Endothelial cell of umbilical vein (primary cell): ENCODE results near the gene CBLL1. TPM values are rescaled to one million over a fixed set of nuclear protein-coding genes. Genes with fewer than 3 reads are reported as not detected.

Source experiments
- BruUV-seq: library from RNA; stranded (reverse); fragments of 400-500 nt; replicated peaks from 2 replicates; lab custom pipeline; 2021; lab: Mats Ljungman, UMichigan
- CTCF ChIA-PET: fragments of 300-600, 350-600 bp; sonication (Branson Sonifier 250); formaldehyde crosslinking; loops from one replicate; lab custom pipeline; 2021; ENCODE audit warnings: antibody characterized with exemption, inconsistent platforms; lab: Charles Lee
- POLR2A ChIA-PET: fragments of 300-600, 350-600 bp; sonication (Branson Sonifier 250); formaldehyde crosslinking; loops from one replicate; lab custom pipeline; 2021; ENCODE audit warnings: antibody characterized with exemption, inconsistent platforms; lab: Charles Lee
- DNase-seq: peaks from one replicate; pipeline ENCODE4 v3.0.0-alpha.2; 2011; ENCODE audit warnings: low read depth, low spot score
- FAIRE-seq: peaks from 2 replicates; lab custom pipeline; 2011; peaks lifted over from hg19 to GRCh38; lab: Jason Lieb, UNC
- H2AFZ ChIP-seq: 2 replicates; pipeline ENCODE4 v1.6.0; 2012; ENCODE audit warnings: low read depth, low read length, control low read depth, inconsistent platforms
- H3K27ac ChIP-seq: 2 replicates; pipeline ENCODE4 v1.5.1; 2011; ENCODE audit warnings: low read depth, mild to moderate bottlenecking, control low read depth, low read length, moderate library complexity; ENCODE audit not compliant: insufficient read depth
- H3K27me3 ChIP-seq, 2 experiments: 2 replicates each; pipeline versions ENCODE4 v1.6.0 to v1.6.1; 2011; ENCODE audit warnings: low read length in 2 of 2, mixed read lengths in 1 of 2; ENCODE audit not compliant: control insufficient read depth in 2 of 2, insufficient read depth in 2 of 2
- H3K36me3 ChIP-seq, 2 experiments: 2 replicates in 1 of 2; 3 replicates in 1 of 2; pipeline ENCODE4 v1.5.1; 2011; ENCODE audit warnings: low read length in 2 of 2, mild to moderate bottlenecking in 1 of 2, moderate library complexity in 1 of 2; ENCODE audit not compliant: control insufficient read depth in 2 of 2, insufficient read depth in 2 of 2; ENCODE audit errors: extremely low read depth in 1 of 2
- H3K4me1 ChIP-seq: 3 replicates; pipeline ENCODE4 v1.5.1; 2011; ENCODE audit warnings: mild to moderate bottlenecking, low read length; ENCODE audit not compliant: control insufficient read depth, insufficient read depth; ENCODE audit errors: extremely low read depth
- H3K4me2 ChIP-seq: 2 replicates; pipeline ENCODE4 v1.6.1; 2011; ENCODE audit warnings: low read length, control low read depth, mixed read lengths; ENCODE audit not compliant: insufficient read depth
- H3K4me3 ChIP-seq, 3 experiments: fragments of 200-600 bp in 1 of 3; sonication (generic), shearing (Covaris generic) in 1 of 3; replicated peaks in 1 of 3; 2 replicates each; pipeline ENCODE4 v1.5.1; 2011 to 2016; ENCODE audit warnings: control low read depth in 3 of 3, low read length in 3 of 3, mild to moderate bottlenecking in 2 of 3, inconsistent platforms in 1 of 3, low read depth in 1 of 3, moderate library complexity in 1 of 3; ENCODE audit not compliant: insufficient read depth in 1 of 3
- H3K79me2 ChIP-seq: 2 replicates; pipeline ENCODE4 v1.6.0; 2012; ENCODE audit warnings: low read length, inconsistent platforms; ENCODE audit not compliant: control insufficient read depth, insufficient read depth
- H3K9ac ChIP-seq: replicated peaks from 2 replicates; pipeline ENCODE3; 2011; ENCODE audit warnings: low read length, control low read depth; ENCODE audit not compliant: insufficient read depth; ENCODE audit errors: extremely low read depth
- H3K9me1 ChIP-seq: replicated peaks from 3 replicates; pipeline ENCODE4 v1.6.0; 2011; ENCODE audit warnings: mild to moderate bottlenecking, low read length; ENCODE audit not compliant: control insufficient read depth, insufficient read depth; ENCODE audit errors: extremely low read depth
- H3K9me3 ChIP-seq: replicated peaks from 2 replicates; pipeline ENCODE4 v1.5.1; 2012; ENCODE audit warnings: low read length, inconsistent platforms; ENCODE audit not compliant: control insufficient read depth, insufficient read depth
- H4K20me1 ChIP-seq: replicated peaks from 2 replicates; pipeline ENCODE3; 2011; ENCODE audit warnings: mild to moderate bottlenecking, low read length; ENCODE audit not compliant: control insufficient read depth, insufficient read depth; ENCODE audit errors: extremely low read depth
- EZH2 ChIP-seq: IDR thresholded peaks from 2 replicates; pipeline ENCODE4 v1.6.1; 2012; ENCODE audit warnings: borderline replicate concordance, low read depth, mild to moderate bottlenecking, moderate library complexity, low read length, inconsistent platforms; ENCODE audit not compliant: severe bottlenecking
- FOS ChIP-seq: IDR thresholded peaks from 2 replicates; pipeline ENCODE4 v1.6.1; 2011; ENCODE audit warnings: mild to moderate bottlenecking, low read length, moderate library complexity, borderline replicate concordance; ENCODE audit not compliant: insufficient read depth
- GATA2 ChIP-seq: IDR thresholded peaks from 2 replicates; pipeline ENCODE4 v1.7.0; 2011; ENCODE audit warnings: low read depth, mild to moderate bottlenecking, moderate library complexity, mixed read lengths, low read length; ENCODE audit not compliant: insufficient read length, insufficient read depth
- JUN ChIP-seq: IDR thresholded peaks from 2 replicates; pipeline ENCODE4 v1.6.1; 2011; ENCODE audit warnings: borderline replicate concordance, low read depth; ENCODE audit not compliant: insufficient read length, insufficient read depth
- MYC ChIP-seq: IDR thresholded peaks from one replicate; pipeline ENCODE4 v1.6.1; 2011; ENCODE audit warnings: mild to moderate bottlenecking, low read depth, low read length
- POLR2A ChIP-seq: IDR thresholded peaks from 2 replicates; pipeline ENCODE4 v1.6.1; 2012; ENCODE audit warnings: low read depth, mild to moderate bottlenecking, control low read depth, low read length
- POLR2AphosphoS5 ChIP-seq: IDR thresholded peaks from 2 replicates; pipeline ENCODE4 v1.6.1; 2012; ENCODE audit warnings: low read depth, mild to moderate bottlenecking, control low read depth, low read length, moderate library complexity; ENCODE audit not compliant: insufficient read depth
- dilution Hi-C: fragments of 300-500 bp; cut with MboI; formaldehyde crosslinking; loops from one replicate; pipeline ENCODE4 v1.15.0; 2019; ENCODE audit warnings: low sequenced_read_pairs; ENCODE audit not compliant: extremely low pct_ligation_motif_present
- intact Hi-C: fragments of 100-400 bp; cut with micrococcal nuclease; formaldehyde crosslinking; loops from one replicate; pipeline ENCODE4 v1.10.0; 2022
- polyA plus RNA-seq, 4 experiments: library from polyadenylated mRNA; depleted of rRNA in 3 of 4; stranded (reverse) in 3 of 4; unstranded in 1 of 4; fragments of >200 nt; gene quantifications; 2 replicates each; pipeline versions ENCODE4 v1.2.1 to v1.2.3, GENCODE V29; 2011 to 2012; ENCODE audit warnings: missing spikeins in 1 of 4
- total RNA-seq: library from RNA; stranded (reverse); gene quantifications from 2 replicates; pipeline ENCODE4 v1.2.3, GENCODE V29; 2021
- TF ChIP-seq, protein P1 (sequence below): IDR thresholded peaks from 2 replicates; pipeline ENCODE4 v1.6.1; 2011; ENCODE audit not compliant: insufficient read depth, insufficient read length
- TF ChIP-seq, protein P2 (sequence below), 2 donors: IDR thresholded peaks; 1 replicate in 1 of 2; 2 replicates in 1 of 2; pipeline ENCODE4 v1.5.1; 2011; ENCODE audit warnings: low read length in 2 of 2, mild to moderate bottlenecking in 2 of 2, moderate library complexity in 2 of 2, control low read depth in 1 of 2, inconsistent platforms in 1 of 2, low read depth in 1 of 2; ENCODE audit not compliant: insufficient read depth in 1 of 2; ENCODE audit errors: extremely low read depth in 1 of 2

CBLL1 gene
- total and polyA plus RNA-seq, 2 donors (not counting 3 experiments of a cell fraction or from before 2014, with no cell fraction given) = 23.1 to 30.6 TPM

- dilution Hi-C loops = no loop called here
Measured at GRCh38 chr7:107773027-107773426, 29.1 kb downstream of the CBLL1 start.

More at GRCh38 chr7:107773027-107773426, 29.1 kb downstream of the CBLL1 start:
- H3K36me3 ChIP-seq = no peaks in the 10 kb centered on the region
- no peak overlapping the region for H3K9ac ChIP-seq
- H3K4me2 ChIP-seq = no peak overlapping the region
- CTCF ChIA-PET = interaction anchor here (1.2 to 2.0 kb wide), 3 partner anchors 21 to 106 kb away, joined by 3 to 8 read pairs (median 7); no protein-coding TSS in a partner anchor
- H3K9me3 ChIP-seq = no peaks in the 10 kb centered on the region
- no peak overlapping the region for H3K27ac ChIP-seq
- FAIRE-seq (no peak), DNase-seq (no peak)
- H3K79me2 ChIP-seq = no peaks in the 10 kb centered on the region
- no TSS peak for BruUV-seq
- H3K4me1 ChIP-seq = no peaks in the 10 kb centered on the region
- POLR2A ChIA-PET = no interaction called here
- TF ChIP-seq EZH2 = no peak
- TF ChIP-seq, protein P1, sequence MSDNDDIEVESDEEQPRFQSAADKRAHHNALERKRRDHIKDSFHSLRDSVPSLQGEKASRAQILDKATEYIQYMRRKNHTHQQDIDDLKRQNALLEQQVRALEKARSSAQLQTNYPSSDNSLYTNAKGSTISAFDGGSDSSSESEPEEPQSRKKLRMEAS = no peak
- no peak for TF ChIP-seq POLR2AphosphoS5
- TF ChIP-seq JUN = no peak
- no peak for TF ChIP-seq GATA2
- TF ChIP-seq FOS = no peak
- no peak for TF ChIP-seq POLR2A
- TF ChIP-seq, protein P2, sequence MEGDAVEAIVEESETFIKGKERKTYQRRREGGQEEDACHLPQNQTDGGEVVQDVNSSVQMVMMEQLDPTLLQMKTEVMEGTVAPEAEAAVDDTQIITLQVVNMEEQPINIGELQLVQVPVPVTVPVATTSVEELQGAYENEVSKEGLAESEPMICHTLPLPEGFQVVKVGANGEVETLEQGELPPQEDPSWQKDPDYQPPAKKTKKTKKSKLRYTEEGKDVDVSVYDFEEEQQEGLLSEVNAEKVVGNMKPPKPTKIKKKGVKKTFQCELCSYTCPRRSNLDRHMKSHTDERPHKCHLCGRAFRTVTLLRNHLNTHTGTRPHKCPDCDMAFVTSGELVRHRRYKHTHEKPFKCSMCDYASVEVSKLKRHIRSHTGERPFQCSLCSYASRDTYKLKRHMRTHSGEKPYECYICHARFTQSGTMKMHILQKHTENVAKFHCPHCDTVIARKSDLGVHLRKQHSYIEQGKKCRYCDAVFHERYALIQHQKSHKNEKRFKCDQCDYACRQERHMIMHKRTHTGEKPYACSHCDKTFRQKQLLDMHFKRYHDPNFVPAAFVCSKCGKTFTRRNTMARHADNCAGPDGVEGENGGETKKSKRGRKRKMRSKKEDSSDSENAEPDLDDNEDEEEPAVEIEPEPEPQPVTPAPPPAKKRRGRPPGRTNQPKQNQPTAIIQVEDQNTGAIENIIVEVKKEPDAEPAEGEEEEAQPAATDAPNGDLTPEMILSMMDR (IDR thresholded peaks at IDR 0.05; ENCODE audit: extremely low read depth in 1 of 2, insufficient read depth in 1 of 2, low read depth in 1 of 2, low read length in 2 of 2) = no peak
- no peak for TF ChIP-seq MYC
- no peak overlapping the region for H2AFZ ChIP-seq
- peaks cover 2 to 29% of the 10 kb centered on the region in 2 experiments for H3K27me3 ChIP-seq
- no peak overlapping the region for H3K4me3 ChIP-seq
- intact Hi-C loops = no loop called here
- no peaks in the 10 kb centered on the region for H3K9me1 ChIP-seq
- H4K20me1 ChIP-seq = no peaks in the 10 kb centered on the region
